Activated CD4-positive, alpha-beta T cell treated with anti-CD3 and anti-CD28 coated beads, Interleukin-2, Interleukin-6, amounts not matched to agents 100 ng/mL and 50 ng/mL, durations not matched to agents 16 hours and 8 hours (primary cell): ENCODE results near the gene UCKL1.
"Not testable (repeated sequence)": the region's sequence is repeated elsewhere in the genome, so short reads cannot be mapped to it uniquely, and the experiment has no call there.

Experiments used
- DNase-seq: peaks from one replicate; pipeline ENCODE4 v3.0.0-alpha.2; 2020

UCKL1 gene

DNA sequence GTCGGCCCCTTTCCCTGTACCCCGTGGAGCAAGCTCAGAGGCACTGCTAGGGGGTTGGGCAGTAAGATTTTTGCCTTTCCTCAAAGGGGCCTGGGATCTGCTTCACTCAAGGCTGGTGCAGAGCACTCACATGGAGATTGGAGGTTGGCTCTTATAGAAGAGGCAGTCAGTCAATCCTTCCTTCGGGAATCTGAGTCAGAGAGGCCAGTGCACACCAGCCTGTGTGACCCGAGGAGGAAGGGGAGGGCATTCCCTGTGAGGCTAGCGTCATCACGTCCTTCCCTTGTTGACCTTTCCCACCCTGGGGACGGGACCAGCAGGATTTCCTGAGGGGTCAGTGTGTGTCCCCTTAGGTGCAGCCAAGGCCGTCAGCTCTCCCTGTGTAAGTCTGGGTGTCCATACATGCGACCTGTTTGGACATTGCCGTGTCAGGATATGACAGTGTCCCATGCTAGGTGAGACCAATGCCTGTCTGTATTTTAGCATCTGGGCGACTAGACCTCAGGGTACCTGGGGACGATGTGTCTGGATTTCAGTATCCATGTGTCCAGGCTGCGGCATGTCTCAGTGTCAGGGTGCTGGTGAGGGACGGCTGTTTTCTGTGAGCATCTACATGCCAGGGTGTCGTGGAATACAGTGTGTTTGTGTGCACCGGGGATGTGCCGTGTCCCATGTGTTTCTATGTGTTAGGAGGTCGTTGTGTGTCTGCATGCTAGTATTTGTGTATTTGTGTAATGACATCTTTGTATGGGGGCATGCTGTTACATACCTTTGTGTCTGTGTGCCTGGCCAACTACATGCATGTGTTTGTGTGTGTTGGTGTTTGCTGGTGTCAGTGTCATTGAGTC, 16.3 kb upstream of the UCKL1 start:
- no peak for DNase-seq

DNA sequence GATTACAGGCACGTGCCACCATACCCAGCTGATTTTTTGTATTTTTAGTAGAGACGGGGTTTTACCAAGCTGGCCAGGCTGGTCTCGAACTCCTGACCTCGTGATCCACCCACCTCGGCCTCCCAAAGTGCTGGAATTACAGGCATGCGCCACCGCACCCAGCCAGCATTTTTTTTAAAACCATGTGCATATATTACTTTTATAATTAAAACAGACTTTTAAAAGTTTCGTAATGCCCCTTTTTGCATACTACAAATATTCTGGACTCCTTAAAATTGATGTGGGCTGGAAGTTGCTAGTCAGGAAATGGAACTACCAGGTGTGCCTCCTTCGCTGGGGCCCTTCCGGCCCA, 15.7 kb upstream of the UCKL1 start:
- DNase-seq, result not testable (repeated sequence)

DNA sequence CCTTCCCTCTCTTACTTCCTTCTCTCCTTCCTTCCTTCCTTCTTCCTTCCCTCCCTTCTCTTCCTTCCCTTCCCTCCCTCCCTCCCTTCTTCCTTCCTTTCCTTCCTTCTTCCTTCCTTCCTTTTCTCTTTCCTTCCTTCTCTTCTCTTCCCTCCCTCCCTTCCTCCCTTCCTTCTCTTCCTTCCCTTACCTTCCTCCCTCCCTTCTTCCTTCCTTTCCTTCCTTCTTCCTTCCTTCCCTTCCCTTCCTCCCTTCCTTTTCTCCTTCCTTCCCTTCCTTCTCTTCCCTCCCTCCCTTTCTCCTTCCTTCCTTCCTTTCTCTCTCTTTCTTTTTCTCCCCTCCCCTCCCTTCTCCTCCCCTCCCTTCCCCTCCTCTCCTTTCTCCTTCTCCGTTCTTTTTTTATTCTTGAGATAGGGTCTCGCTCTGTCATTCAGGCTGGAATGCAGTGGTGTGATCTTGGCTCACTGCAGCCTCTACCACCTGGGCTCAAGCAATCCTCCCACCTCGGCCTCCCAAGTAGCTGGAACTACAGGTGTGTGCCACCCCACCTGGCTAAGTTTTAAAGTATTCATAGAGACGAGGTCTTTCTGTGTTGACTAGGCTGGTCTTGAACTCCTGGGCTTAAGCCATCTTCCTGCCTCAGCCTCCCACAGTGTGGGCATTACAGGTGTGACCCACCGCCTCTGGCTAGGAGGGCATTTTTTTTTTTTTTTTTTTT, 14.7 kb upstream of the UCKL1 start:
- no peak for DNase-seq

DNA sequence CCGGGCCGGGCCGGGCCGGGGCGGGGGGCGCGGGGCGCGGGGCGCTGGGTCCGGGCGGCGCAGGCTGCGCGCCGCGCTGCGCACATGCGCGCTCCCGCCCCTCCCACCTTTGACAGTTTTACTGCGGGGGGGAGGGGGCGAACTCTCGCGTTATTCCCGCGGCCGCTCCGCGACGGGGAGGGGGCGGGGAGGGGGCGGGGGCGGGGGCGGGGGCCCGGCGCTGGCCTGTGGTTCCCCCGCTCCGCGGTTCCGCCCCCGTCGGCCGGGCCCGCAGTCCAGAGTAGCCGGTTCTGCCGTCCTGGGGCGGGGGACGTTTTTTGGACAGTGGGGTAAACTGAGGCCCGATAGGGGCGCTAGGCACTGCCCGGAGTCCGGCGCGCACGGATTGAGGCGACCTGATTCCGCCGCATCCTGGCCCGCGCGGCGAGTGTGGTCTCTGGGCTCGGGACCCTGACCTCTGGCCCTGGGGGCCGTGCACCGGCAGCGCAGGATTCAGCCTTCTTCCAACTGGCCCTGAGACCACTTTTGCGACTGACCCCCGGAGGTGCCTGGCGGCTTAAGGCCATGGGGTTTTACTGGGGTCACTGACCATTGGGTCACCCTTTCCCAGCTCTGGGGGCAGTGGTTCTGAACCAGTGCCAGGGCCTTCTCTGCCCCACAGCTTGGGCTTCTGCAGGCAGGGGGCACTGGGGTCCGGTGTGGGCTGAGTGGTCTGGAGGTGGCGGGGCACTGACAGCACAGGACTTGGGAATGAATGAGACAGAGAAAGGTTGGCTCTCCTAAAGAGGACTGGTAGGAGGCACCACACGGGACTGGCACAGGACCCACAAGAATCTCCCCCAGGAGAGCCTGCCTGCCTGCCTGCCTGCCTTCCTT, 13.9 kb upstream of the UCKL1 start, which contains the start of gene ZNF512B:
TSS of gene ZNF512B (minus strand) at position 93 of the 876 bp plus-strand sequence. CDS start 1,980 bp downstream, outside the sequence.
- DNase-seq, result peak; percentile 84

- peak; percentile 39 for DNase-seq
Observed at GRCh38 chr20:63968928-63969760, 12.9 kb upstream of the UCKL1 start.

DNA sequence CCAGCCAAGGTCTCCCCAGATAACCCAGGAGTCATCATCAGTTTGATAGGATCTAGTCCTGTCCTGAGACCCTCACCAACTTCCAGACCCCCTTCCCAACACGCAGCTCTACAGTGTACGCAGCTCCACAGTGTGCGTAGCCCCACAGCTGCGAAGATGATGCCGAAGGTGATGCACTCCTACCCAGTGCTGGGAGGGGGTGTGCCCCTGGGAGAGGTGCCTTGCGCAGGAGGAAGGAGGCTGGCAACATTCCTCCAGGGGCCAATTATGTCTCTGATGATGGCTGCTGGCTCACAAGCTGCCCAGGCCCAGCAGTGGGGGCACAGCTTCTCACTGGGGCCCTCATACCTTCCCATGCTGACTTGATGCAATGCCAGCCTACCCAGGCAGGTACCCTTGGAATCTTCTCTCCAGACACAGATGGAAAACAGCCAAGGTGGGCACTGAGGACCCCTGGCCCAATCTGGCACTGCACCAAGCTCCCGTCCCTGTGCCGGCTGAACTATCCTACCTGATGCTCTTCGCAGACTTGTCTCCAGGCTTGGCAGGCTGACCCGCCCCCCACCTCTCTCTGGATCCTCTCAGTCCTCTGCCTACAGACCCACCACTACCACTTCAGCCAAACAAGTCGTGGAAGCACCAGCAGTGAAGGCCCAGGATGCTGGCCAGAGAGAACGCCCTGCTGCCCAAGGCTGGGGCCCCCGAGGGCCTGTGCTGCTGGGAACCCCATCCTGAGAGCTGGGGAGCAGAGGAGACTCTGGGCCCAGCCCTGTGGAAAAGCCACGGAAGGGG, 12.1 kb upstream of the UCKL1 start:
- DNase-seq, result no peak

- DNase-seq, result no peak
Observed at GRCh38 chr20:63967330-63968135, 11.3 kb upstream of the UCKL1 start.

GRCh38 chr20:63966944-63967322, 10.7 kb upstream of the UCKL1 start:
- DNase-seq, result no peak

GRCh38 chr20:63966172-63966943, 10.1 kb upstream of the UCKL1 start:
- no peak for DNase-seq

DNA sequence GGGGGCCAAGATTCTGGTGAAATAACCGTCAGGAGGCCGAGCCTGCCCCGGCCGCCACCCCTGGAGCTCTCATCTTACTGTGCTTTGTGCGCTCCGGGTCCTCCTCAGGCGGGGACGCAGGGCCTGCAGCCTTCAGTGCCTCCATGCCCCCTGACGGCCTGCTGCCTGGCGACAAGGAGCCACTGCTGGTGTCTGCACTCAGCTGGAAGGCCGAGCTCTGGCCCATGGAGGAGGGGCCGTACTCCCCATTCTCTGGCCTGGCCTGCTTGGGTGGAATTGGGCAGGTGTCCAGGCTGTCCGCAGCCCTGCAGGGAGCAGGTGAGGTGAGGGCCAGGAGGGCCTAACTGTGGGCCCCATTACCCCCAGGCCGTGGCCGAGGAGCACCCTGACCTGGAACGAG, 8.2 kb upstream of the UCKL1 start:
- DNase-seq, result no peak

DNA sequence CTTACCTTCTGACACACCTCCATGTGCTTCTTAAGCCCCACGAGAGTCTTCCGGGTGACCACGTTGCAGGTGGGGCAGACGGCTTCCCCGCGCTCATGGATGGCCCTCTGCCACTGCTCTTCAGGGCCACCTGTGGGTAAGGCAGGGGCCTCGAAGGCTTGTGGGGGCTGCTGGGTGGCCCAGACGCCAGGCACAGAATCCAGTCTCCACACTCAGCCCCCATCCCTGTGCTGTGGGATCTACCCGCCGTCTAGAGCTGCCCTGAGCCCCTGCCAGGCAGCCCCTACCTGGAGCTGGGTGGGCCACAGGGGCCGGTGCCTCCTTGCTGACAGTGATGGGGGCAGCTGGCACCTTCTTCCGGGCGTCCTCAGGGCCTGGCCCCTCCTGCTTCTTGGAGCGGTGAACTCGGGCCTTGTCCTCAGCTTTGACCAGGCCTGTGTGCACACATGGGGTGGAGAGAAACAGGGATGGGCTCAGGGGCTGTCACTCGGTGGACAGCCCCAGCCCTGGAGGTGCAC, 7.6 kb upstream of the UCKL1 start:
- no peak for DNase-seq

DNA sequence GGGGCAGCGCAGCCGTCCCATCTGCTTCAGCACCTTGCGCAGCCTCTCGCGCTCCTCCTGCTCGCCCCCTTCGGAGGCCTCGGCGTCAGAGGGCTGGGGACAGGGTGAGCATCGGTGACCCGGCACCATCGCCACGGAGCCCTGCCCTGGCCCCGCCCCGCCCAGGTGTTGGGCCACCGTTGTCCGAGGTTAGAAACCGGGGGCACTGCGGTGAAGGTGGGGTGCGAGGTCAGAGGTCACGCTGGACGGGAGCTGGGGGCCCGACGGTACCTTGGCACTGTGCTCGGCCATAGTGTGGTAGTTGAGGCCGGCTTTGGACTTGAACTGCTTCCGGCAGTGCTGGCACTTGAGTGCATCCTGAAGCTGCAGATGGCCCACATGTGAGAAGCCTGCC, 7.1 kb upstream of the UCKL1 start:
- DNase-seq, result no peak

DNA sequence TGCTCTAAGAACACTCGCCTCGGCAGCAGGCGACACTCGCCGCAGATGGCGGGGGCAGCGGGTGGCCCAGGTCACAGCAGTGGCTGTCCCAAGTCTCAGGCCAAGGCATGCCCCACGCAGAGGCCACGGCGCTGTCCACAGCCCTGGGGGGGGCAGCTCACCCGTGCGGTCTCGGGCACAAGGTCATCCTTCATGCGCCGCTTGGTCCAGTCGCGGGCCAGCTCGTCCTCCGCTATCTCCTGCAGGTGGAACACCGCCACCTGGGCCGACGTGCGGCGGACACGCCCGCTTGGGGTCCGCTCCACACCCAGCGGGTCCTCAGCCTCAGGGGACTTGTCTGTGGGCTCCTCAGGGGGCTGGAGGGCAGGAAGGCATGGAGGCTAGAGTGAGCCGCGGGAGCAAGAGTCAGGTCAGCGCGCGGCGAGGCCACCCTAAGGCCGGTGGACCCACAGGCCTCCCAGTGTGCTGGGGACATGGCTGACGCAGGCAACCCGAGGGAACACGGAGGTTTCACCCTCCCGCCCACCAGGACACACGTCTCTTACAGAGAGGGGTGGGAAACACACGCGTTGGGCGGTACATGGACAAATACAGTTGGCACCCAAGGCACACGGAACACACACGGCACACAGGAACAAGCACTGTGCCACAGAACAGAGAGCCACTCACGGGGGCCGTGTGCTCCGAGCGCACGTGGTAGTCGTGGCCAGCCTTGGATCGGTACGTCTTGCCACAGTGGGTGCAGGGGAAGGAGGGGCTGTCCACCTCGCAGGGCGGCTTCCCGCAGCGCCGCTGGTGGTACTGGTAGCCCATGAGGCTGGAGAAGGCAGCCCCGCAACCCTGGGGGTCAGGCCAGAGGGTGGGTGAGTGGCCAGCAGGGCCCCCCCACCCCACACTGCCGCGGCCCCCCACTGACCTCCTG, 6.5 kb upstream of the UCKL1 start:
- DNase-seq, result no peak

GRCh38 chr20:63961664-63962425, 5.6 kb upstream of the UCKL1 start:
- DNase-seq, result no peak

DNA sequence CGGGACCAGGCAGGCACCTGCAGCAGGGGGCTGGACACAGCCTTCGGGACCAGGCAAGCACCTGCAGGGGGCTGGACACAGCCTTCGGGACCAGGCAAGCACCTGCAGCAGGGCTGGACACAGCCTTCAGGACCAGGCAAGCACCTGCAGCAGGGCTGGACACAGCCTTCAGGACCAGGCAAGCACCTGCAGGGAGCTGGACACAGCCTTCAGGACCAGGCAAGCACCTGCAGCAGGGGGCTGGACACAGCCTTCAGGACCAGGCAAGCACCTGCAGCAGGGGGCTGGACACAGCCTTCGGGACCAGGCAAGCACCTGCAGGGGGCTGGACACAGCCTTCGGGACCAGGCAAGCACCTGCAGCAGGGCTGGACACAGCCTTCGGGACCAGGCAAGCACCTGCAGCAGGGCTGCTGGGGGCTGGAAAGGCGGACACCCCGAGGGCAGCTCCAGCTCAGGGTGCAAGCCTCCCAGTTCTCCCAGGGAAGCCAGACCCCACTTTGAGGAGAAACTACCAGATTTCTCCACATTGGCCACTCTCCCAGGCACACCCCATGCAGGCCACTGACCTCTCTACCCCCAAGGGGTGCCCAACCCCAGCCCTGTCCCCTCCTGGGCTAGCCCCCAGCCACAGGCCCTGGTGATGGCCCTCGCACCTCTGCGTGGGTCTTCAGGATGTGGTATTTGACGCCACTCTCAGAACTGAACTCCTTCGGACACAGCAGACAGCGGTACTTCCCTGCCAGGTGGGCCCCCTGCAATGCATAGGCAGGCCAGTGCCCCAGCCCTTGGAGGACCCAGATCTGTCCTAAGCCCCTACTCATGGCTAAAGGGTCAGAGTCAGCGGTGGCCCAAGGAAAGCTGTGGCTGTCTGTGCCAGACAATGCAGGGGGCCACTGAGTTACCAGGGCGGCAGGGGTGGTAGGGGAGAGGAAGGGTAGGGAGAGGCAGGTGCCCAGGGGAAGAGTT, 4.7 kb upstream of the UCKL1 start:
- DNase-seq, result not testable (repeated sequence)

- DNase-seq, result no peak
Observed at GRCh38 chr20:63959699-63960075, 3.5 kb upstream of the UCKL1 start.
